ENCODE results near the gene HVCN1. TPM values are rescaled to one million over a fixed set of nuclear protein-coding genes. Genes with fewer than 3 reads are reported as not detected.
A peak's percentile ranks its signal among the peaks of the same experiment; 100 is the strongest.

The HVCN1 gene
- total and polyA plus RNA-seq, 2 of the 8 experiments (the other 6 are each of a cell fraction or from before 2014, with no cell fraction given) = 5.8 to 11.2 TPM

DNA sequence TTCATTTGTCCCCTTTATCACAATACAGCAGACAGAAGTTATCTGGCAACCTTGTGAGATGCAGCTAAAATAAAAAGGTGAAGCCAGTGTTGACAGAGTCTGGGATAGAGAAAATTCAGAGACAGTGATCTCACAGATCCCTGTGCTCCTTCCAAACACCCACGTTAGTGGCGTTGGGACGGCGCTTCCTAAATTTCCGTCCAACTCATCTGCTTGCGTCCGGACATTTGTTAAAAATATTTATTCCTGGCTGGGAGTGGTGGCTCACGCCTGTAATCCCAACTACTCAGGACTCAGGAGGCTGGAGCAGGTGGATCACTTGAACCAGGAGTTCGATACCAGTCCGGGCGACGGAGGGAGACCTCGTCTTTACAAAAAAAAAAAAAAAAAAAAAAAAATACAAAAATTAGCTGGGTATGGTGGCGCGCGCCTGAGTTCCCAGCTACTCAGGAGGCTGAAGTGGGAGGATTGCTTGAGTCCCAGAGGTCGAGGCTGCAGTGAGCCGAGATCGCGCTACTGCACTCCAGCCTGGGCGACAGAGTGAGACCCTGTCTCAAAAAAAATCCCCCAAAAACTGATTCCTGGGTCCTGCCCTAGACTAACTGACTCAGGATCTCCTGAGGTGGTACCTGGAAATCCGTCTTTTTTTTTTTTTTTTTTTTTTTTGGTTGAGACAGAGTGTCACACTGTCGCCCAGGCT lies 75.7 kb downstream of the HVCN1 start:
- Histone ChIP-seq H3K4me3 (ENCODE audit: extremely low read depth in 1 of 4, insufficient read depth in 2 of 4, low read depth in 3 of 4, low read length in 4 of 4) (peak overlapping the region; percentile 39 to 72 (median 66)), H4K91ac (replicated peaks; ENCODE audit: insufficient read length, low read length) (no peak overlapping the region), H3K79me1 (ENCODE audit: low read depth, low read length) (no peaks in the 10 kb centered on the region), H3K27ac (ENCODE audit: low read depth, low read length) (no peak overlapping the region), H3K14ac (ENCODE audit: insufficient read length) (no peak overlapping the region), H2AK5ac (ENCODE audit: low read depth, low read length) (no peak overlapping the region), H3K23me2 (ENCODE audit: low read depth, low read length) (peaks cover 2% of the 10 kb centered on the region), H4K8ac (ENCODE audit: extremely low read depth, insufficient read depth, low read length) (no peak overlapping the region), H3K4me1 (replicated peaks in 1 of 4; ENCODE audit: control insufficient read depth in 3 of 4, insufficient read depth in 4 of 4, low read length in 3 of 4) (no peaks in the 10 kb centered on the region), H3K9ac (replicated peaks in 1 of 4; ENCODE audit: extremely low read depth in 1 of 4, low read depth in 3 of 4, low read length in 3 of 4) (peak overlapping the region in 2 of 4 experiments; percentile 25 to 41; a peak in 3 of 7 replicates), H2BK15ac (ENCODE audit: low read length) (no peak overlapping the region), H3K27me3 (replicated peaks in 1 of 4; ENCODE audit: control insufficient read depth in 3 of 4, extremely low read depth in 1 of 4, insufficient read depth in 3 of 4, low read length in 3 of 4) (no peaks in the 10 kb centered on the region), H4K20me1 (replicated peaks in 1 of 2; ENCODE audit: control insufficient read depth in 1 of 2, insufficient read depth in 2 of 2, low read length in 2 of 2) (no peaks in the 10 kb centered on the region), H3K36me3 (ENCODE audit: control insufficient read depth in 2 of 4, insufficient read depth in 4 of 4, low read length in 3 of 4) (no peaks in the 10 kb centered on the region), H3K79me2 (ENCODE audit: control insufficient read depth in 1 of 2, insufficient read depth in 2 of 2, low read length in 2 of 2) (no peaks in the 10 kb centered on the region), H3K56ac (replicated peaks; ENCODE audit: insufficient read length, low read depth, low read length) (no peak overlapping the region), H3K4me2 (ENCODE audit: insufficient read depth in 1 of 2, low read depth in 2 of 2, low read length in 2 of 2) (peak overlapping the region; percentile 81 to 82), H2BK5ac (ENCODE audit: low read depth, low read length) (no peak overlapping the region), H2BK12ac (ENCODE audit: low read depth, low read length) (no peak overlapping the region), H2BK20ac (ENCODE audit: low read length) (no peak overlapping the region), H3K4ac (replicated peaks; ENCODE audit: insufficient read length, low read depth, low read length) (no peak overlapping the region), H3K9me3 (ENCODE audit: insufficient read depth in 2 of 2, low read depth in 1 of 2, low read length in 1 of 2) (no peaks in the 10 kb centered on the region), H4K5ac (ENCODE audit: insufficient read length, low read depth, low read length) (no peak overlapping the region), H3K23ac (ENCODE audit: insufficient read length) (no peak overlapping the region), H2BK120ac (replicated peaks; ENCODE audit: low read depth, low read length) (no peak overlapping the region), H3K18ac (ENCODE audit: extremely low read depth, low read length) (no peak overlapping the region), H2AFZ (ENCODE audit: low read length) (peak overlapping the region; percentile 82; the same call in 1 of the 2 replicates)
- DNase-seq (ENCODE audit: low read depth in 1 of 2, low spot score in 2 of 2) = no peak
- TF ChIP-seq TAF7 (optimal IDR thresholded peaks at IDR 0.05; ENCODE audit: borderline replicate concordance, low read depth, low read length) (no peak), NRF1 (IDR thresholded peaks at IDR 0.05; ENCODE audit: low read depth, low read length) (no peak)
- CTCF ChIA-PET (ENCODE audit: partially characterized antibody) = interaction anchor here (0.6 to 1.6 kb wide), 7 partner anchors 9 to 323 kb away, joined by 3 to 7 read pairs (median 3); no protein-coding TSS in a partner anchor
- WGBS, 2 experiments (ENCODE audit: extremely low coverage in 1 of 2, insufficient coverage in 1 of 2, insufficient read length in 1 of 2, insufficient replicate concordance in 2 of 2, low coverage in 1 of 2, low lambda C conversion rate in 2 of 2, missing lambda C conversion rate in 1 of 2) = 96% methylated on average over 20 of the region's 23 CpGs; no CpG with 5 or more reads in 1 of the 2 experiments
- no peak for FAIRE-seq
- POLR2A ChIA-PET (ENCODE audit: partially characterized antibody) = interaction anchor here (0.8 to 2.7 kb wide), 6 partner anchors 10 to 260 kb away, joined by 3 to 13 read pairs (median 4); partner anchors contain the start of genes FAM216A and GPN3

All from H1 (cell line).